Endothelial cell (in vitro differentiated cells): ENCODE measurements around the gene RNF38. TPM values are rescaled to one million over a fixed set of nuclear protein-coding genes. Genes with fewer than 3 reads are reported as not detected.

ENCODE experiments used
- DNase-seq: peaks from one replicate; pipeline ENCODE4 v3.0.0; 2021; ENCODE audit warnings: low spot score
- H3K27ac Mint-ChIP-seq: one replicate; pipeline ENCODE4 v1.8.0; 2021; ENCODE audit warnings: mixed read lengths, inconsistent platforms; ENCODE audit not compliant: unreplicated experiment
- H3K27me3 Mint-ChIP-seq: one replicate; pipeline ENCODE4 v1.8.0; 2021; ENCODE audit warnings: mild to moderate bottlenecking, moderate library complexity, mixed read lengths, inconsistent platforms; ENCODE audit not compliant: unreplicated experiment
- H3K36me3 Mint-ChIP-seq: one replicate; pipeline ENCODE4 v1.8.0; 2021; ENCODE audit warnings: mild to moderate bottlenecking, low read depth, mixed read lengths, inconsistent platforms; ENCODE audit not compliant: unreplicated experiment
- H3K4me1 Mint-ChIP-seq: one replicate; pipeline ENCODE4 v1.8.0; 2021; ENCODE audit warnings: mild to moderate bottlenecking, mixed read lengths, inconsistent platforms; ENCODE audit not compliant: unreplicated experiment
- H3K4me3 Mint-ChIP-seq: one replicate; pipeline ENCODE4 v1.8.0; 2021; ENCODE audit warnings: mild to moderate bottlenecking, mixed read lengths, inconsistent platforms; ENCODE audit not compliant: unreplicated experiment
- H3K9me3 Mint-ChIP-seq: one replicate; pipeline ENCODE4 v1.8.0; 2021; ENCODE audit warnings: mixed read lengths, inconsistent platforms; ENCODE audit not compliant: unreplicated experiment
- total RNA-seq: library from RNA; stranded (reverse); fragmentation: NEBNext Ultra II Directional; extraction: Animal tissue kit (Norgen Biotek cat#: 25700); gene quantifications from one replicate; pipeline ENCODE4 v1.2.1, GENCODE V29; 2021; ENCODE audit not compliant: unreplicated experiment
- TF ChIP-seq, protein P1 (sequence below): fragments of 200-600 bp; sonication (generic); IDR thresholded peaks from one replicate; pipeline ENCODE4 v1.5.0; 2021; ENCODE audit warnings: antibody characterized with exemption; ENCODE audit not compliant: unreplicated experiment

Gene RNF38
- total RNA-seq, 1 donor from 2014 or later = 71.1 TPM

DNA sequence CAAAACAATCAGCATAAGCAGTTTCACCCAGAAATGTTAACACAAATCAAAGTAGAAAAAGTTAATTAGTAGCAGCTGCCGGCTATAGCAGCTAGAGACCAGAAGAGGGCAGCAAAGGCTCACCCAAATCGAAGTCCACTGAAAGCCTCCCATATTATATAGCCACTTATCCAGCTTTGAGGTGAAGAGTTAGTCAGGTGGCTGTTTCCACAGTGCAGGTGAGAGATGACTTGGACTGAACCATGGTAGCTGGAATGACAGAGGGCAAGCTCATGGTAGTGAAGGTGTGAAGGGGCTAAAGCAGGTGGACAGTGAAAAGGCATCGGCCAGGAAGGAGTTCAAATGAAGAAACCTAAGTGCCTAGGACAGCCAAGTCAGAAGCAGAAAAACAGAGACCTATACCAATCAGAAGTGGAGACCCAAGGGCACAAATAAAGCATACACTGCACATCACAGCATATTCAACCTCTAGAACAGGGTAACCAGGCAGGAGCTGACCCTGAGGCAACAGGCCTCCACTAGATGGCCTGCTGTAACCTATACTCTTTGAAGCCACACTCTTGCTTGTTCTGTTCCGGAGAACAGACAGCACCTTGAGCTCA is 7.2 kb upstream of the RNF38 start:
- H3K4me1 Mint-ChIP-seq = peaks cover 2% of the 10 kb centered on the region
- peak overlapping the region; percentile 20 for H3K27ac Mint-ChIP-seq
- H3K36me3 Mint-ChIP-seq = no peaks in the 10 kb centered on the region
- DNase-seq = peak; percentile 43
- peaks cover 2% of the 10 kb centered on the region for H3K27me3 Mint-ChIP-seq
- no peaks in the 10 kb centered on the region for H3K9me3 Mint-ChIP-seq
- H3K4me3 Mint-ChIP-seq = no peak overlapping the region
- TF ChIP-seq, protein P1, sequence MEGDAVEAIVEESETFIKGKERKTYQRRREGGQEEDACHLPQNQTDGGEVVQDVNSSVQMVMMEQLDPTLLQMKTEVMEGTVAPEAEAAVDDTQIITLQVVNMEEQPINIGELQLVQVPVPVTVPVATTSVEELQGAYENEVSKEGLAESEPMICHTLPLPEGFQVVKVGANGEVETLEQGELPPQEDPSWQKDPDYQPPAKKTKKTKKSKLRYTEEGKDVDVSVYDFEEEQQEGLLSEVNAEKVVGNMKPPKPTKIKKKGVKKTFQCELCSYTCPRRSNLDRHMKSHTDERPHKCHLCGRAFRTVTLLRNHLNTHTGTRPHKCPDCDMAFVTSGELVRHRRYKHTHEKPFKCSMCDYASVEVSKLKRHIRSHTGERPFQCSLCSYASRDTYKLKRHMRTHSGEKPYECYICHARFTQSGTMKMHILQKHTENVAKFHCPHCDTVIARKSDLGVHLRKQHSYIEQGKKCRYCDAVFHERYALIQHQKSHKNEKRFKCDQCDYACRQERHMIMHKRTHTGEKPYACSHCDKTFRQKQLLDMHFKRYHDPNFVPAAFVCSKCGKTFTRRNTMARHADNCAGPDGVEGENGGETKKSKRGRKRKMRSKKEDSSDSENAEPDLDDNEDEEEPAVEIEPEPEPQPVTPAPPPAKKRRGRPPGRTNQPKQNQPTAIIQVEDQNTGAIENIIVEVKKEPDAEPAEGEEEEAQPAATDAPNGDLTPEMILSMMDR = peak; percentile 79

DNA sequence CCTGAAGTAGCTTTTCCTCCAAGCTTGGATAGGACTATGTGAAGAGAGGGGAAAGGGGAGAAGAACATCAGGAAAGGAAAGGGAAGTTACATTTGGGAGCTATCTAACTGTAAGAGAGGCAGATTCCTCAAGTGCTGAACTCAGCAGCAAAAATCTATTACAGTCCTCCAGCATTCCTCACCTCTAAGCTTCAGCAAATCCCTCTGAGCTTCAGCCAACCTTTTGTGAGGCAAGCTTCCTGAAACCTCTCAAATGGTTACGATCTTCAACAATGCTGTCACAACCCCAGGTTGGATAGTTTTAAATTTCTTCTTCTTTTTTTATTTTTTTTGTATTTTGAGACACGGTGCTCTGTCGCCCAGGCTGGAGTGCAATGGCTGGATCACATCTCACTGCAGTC is 2.5 kb upstream of the RNF38 start:
- H3K36me3 Mint-ChIP-seq = peaks cover 10% of the 10 kb centered on the region
- no peaks in the 10 kb centered on the region for H3K9me3 Mint-ChIP-seq
- no peak overlapping the region for H3K4me3 Mint-ChIP-seq
- H3K27me3 Mint-ChIP-seq = peaks cover 9% of the 10 kb centered on the region
- TF ChIP-seq, protein P1 = no peak
- no peak for DNase-seq
- H3K27ac Mint-ChIP-seq = peak overlapping the region; percentile 22
- peaks cover 16% of the 10 kb centered on the region for H3K4me1 Mint-ChIP-seq

GRCh38 chr9:36401897-36402480 is 1.9 kb upstream of the RNF38 start:
- Mint-ChIP-seq H3K27me3 (peaks cover 6% of the 10 kb centered on the region), H3K36me3 (peaks cover 10% of the 10 kb centered on the region), H3K4me3 (peak overlapping the region; percentile 92)

DNA sequence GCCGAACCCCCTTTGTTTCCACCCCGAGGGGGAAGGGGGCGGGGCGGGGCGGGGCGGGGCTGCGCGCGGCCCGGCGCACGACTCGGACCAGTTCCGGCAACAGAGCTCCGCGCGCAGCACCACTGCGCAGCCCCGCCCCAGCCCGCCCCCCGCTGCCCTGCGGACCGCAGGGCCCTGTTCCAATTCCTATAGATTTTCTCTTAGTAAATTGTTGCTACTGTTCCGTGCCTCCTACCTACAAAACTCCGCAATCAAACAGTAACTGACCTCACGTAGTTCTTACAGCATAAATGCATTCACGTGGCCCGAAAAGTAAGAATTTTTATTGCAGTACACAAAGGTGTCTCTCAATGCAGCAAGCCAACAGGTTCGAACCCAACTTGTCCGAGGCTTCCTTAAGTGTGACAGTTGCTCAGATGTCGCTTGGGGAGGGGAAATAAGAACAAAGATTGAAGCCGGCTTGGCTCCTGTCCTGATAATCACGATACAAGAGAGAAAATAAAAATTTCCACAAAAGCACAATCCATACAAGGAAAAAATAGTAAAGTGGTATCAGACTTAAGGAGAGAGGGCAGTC is 1.2 kb upstream of the RNF38 start:
- H3K4me1 Mint-ChIP-seq = peaks cover 20% of the 10 kb centered on the region
- TF ChIP-seq, protein P1 = no peak
- peak overlapping the region; percentile 94 for H3K27ac Mint-ChIP-seq
- H3K27me3 Mint-ChIP-seq = peaks cover 6% of the 10 kb centered on the region
- DNase-seq = no peak
- H3K9me3 Mint-ChIP-seq = no peaks in the 10 kb centered on the region
- H3K4me3 Mint-ChIP-seq = peak overlapping the region; percentile 92
- peaks cover 10% of the 10 kb centered on the region for H3K36me3 Mint-ChIP-seq

More at GRCh38 chr9:36401897-36402480, 1.9 kb upstream of the RNF38 start:
- H3K4me1 Mint-ChIP-seq = peaks cover 16% of the 10 kb centered on the region
- H3K27ac Mint-ChIP-seq = peak overlapping the region; percentile 94
- TF ChIP-seq, protein P1 = no peak
- H3K9me3 Mint-ChIP-seq = no peaks in the 10 kb centered on the region
- no peak for DNase-seq
